Sigmoid colon (tissue), 4 donors: ENCODE results near the gene ELAC2.

ENCODE experiments used
- EP300 ChIP-seq, 4 donors: sonication (generic); formaldehyde crosslinking; IDR thresholded peaks; one replicate each; pipeline ENCODE4 v1.6.1; 2017; ENCODE audit warnings: antibody characterized with exemption in 4 of 4
- POLR2A ChIP-seq, 2 donors: fragments of 450-650 bp; IDR thresholded peaks; one replicate each; pipeline ENCODE4 v1.6.1; 2016; ENCODE audit warnings: antibody characterized with exemption in 2 of 2, mild to moderate bottlenecking in 2 of 2, moderate library complexity in 2 of 2
- TF ChIP-seq, protein P1 (sequence below), 4 experiments: fragments of 450-650 bp in 3 of 4; fragments of 200-600 bp in 1 of 4; IDR thresholded peaks; one replicate each; pipeline ENCODE4 v1.5.1; 2016 to 2019; ENCODE audit warnings: antibody characterized with exemption in 4 of 4, mild to moderate bottlenecking in 3 of 4, moderate library complexity in 2 of 4

DNA sequence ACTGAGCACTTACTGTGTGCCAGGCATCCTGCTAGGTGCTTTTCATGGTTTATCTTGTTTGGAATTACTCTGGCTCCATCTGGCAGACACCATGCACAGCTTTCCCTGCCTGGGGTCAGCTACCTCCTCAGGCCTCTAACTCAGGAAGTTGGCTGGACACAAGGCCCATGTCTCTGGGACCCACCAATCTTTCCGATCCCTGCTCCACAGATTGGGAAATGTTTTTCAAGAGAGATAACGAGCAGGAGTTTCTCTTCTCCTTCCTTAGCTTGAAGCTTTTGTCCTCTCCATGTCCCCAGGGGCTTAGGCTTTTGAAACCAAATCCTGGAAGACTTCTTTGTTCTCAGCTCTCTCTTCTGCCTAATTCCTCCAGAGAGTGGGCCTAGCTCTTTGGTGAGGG is 11.5 kb upstream of the ELAC2 start:
- no peak for TF ChIP-seq POLR2A (IDR thresholded peaks at IDR 0.05)
- TF ChIP-seq EP300 (IDR thresholded peaks at IDR 0.05), result no peak
- TF ChIP-seq, protein P1, sequence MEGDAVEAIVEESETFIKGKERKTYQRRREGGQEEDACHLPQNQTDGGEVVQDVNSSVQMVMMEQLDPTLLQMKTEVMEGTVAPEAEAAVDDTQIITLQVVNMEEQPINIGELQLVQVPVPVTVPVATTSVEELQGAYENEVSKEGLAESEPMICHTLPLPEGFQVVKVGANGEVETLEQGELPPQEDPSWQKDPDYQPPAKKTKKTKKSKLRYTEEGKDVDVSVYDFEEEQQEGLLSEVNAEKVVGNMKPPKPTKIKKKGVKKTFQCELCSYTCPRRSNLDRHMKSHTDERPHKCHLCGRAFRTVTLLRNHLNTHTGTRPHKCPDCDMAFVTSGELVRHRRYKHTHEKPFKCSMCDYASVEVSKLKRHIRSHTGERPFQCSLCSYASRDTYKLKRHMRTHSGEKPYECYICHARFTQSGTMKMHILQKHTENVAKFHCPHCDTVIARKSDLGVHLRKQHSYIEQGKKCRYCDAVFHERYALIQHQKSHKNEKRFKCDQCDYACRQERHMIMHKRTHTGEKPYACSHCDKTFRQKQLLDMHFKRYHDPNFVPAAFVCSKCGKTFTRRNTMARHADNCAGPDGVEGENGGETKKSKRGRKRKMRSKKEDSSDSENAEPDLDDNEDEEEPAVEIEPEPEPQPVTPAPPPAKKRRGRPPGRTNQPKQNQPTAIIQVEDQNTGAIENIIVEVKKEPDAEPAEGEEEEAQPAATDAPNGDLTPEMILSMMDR (IDR thresholded peaks at IDR 0.05), result no peak
